ENCODE results near the gene POLD3. TPM values are rescaled to one million over a fixed set of nuclear protein-coding genes. Genes with fewer than 3 reads are reported as not detected.

POLD3 gene
- polyA plus RNA-seq, 1 donor from 2014 or later: 16.8 TPM

DNA sequence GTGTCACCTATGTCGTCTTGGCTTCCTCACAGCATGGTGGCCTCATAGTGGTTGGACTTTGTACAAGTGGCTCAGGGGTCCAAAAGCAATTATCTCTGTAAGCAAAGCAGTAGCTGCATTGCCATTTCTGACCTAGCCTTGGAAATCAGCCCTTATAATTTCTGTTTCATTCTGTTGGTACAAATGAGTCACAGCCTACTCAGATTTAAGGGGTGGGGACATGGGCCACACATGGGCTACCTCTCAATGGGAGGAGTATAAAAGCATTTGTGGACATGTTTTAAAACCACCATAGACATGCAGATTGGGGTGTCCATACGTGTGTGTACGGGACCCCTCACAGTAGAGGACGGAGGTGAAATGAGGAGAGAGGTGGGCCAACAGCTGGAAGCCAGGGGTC lies 97.3 kb downstream of the POLD3 start:
- Histone ChIP-seq H3K27me3 (ENCODE audit: insufficient read depth, low read depth, low read length) (no peaks in the 10 kb centered on the region), H3K27ac (ENCODE audit: low read length) (no peak overlapping the region), H3K79me2 (replicated peaks; ENCODE audit: insufficient read depth, low read length) (no peaks in the 10 kb centered on the region), H3K4me3 (ENCODE audit: low read length) (no peak overlapping the region), H3F3A (ENCODE audit: insufficient read depth, low read length, poor library complexity, severe bottlenecking) (no peaks in the 10 kb centered on the region), H3K4me2 (ENCODE audit: low read length) (no peak overlapping the region), H3K36me3 (ENCODE audit: insufficient read depth, low read length) (no peaks in the 10 kb centered on the region), H3K9me2 (ENCODE audit: insufficient read depth, low read length) (no peaks in the 10 kb centered on the region), H3K9ac (ENCODE audit: low read length) (no peak overlapping the region), H2AFZ (ENCODE audit: low read depth, low read length) (no peak overlapping the region), H4K20me1 (ENCODE audit: insufficient read depth) (no peaks in the 10 kb centered on the region), H3K9me3 (ENCODE audit: low read length) (no peaks in the 10 kb centered on the region)
- TF ChIP-seq RAD21 (conservative IDR thresholded peaks at IDR 0.05): no peak
- TF ChIP-seq, protein P1, sequence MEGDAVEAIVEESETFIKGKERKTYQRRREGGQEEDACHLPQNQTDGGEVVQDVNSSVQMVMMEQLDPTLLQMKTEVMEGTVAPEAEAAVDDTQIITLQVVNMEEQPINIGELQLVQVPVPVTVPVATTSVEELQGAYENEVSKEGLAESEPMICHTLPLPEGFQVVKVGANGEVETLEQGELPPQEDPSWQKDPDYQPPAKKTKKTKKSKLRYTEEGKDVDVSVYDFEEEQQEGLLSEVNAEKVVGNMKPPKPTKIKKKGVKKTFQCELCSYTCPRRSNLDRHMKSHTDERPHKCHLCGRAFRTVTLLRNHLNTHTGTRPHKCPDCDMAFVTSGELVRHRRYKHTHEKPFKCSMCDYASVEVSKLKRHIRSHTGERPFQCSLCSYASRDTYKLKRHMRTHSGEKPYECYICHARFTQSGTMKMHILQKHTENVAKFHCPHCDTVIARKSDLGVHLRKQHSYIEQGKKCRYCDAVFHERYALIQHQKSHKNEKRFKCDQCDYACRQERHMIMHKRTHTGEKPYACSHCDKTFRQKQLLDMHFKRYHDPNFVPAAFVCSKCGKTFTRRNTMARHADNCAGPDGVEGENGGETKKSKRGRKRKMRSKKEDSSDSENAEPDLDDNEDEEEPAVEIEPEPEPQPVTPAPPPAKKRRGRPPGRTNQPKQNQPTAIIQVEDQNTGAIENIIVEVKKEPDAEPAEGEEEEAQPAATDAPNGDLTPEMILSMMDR (IDR thresholded peaks at IDR 0.05; ENCODE audit: poor library complexity, severe bottlenecking): no peak
- no peak for TF ChIP-seq POLR2AphosphoS5 (IDR thresholded peaks at IDR 0.05)
- TF ChIP-seq, protein P2, sequence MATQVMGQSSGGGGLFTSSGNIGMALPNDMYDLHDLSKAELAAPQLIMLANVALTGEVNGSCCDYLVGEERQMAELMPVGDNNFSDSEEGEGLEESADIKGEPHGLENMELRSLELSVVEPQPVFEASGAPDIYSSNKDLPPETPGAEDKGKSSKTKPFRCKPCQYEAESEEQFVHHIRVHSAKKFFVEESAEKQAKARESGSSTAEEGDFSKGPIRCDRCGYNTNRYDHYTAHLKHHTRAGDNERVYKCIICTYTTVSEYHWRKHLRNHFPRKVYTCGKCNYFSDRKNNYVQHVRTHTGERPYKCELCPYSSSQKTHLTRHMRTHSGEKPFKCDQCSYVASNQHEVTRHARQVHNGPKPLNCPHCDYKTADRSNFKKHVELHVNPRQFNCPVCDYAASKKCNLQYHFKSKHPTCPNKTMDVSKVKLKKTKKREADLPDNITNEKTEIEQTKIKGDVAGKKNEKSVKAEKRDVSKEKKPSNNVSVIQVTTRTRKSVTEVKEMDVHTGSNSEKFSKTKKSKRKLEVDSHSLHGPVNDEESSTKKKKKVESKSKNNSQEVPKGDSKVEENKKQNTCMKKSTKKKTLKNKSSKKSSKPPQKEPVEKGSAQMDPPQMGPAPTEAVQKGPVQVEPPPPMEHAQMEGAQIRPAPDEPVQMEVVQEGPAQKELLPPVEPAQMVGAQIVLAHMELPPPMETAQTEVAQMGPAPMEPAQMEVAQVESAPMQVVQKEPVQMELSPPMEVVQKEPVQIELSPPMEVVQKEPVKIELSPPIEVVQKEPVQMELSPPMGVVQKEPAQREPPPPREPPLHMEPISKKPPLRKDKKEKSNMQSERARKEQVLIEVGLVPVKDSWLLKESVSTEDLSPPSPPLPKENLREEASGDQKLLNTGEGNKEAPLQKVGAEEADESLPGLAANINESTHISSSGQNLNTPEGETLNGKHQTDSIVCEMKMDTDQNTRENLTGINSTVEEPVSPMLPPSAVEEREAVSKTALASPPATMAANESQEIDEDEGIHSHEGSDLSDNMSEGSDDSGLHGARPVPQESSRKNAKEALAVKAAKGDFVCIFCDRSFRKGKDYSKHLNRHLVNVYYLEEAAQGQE (IDR thresholded peaks at IDR 0.05; ENCODE audit: borderline replicate concordance): no peak
- no peak for TF ChIP-seq SMC3 (conservative IDR thresholded peaks at IDR 0.05; ENCODE audit: poor library complexity)
- TF ChIP-seq TAF1 (IDR thresholded peaks at IDR 0.05; ENCODE audit: low read depth): no peak
- no peak for TF ChIP-seq EP300 (conservative IDR thresholded peaks at IDR 0.05; ENCODE audit: poor library complexity, severe bottlenecking)
- no peak for TF ChIP-seq MXI1 (conservative IDR thresholded peaks at IDR 0.05; ENCODE audit: poor library complexity, severe bottlenecking)
- no peak for TF ChIP-seq EZH2 (IDR thresholded peaks at IDR 0.05; ENCODE audit: borderline replicate concordance, insufficient read depth, low read length, poor library complexity, severe bottlenecking)

DNA sequence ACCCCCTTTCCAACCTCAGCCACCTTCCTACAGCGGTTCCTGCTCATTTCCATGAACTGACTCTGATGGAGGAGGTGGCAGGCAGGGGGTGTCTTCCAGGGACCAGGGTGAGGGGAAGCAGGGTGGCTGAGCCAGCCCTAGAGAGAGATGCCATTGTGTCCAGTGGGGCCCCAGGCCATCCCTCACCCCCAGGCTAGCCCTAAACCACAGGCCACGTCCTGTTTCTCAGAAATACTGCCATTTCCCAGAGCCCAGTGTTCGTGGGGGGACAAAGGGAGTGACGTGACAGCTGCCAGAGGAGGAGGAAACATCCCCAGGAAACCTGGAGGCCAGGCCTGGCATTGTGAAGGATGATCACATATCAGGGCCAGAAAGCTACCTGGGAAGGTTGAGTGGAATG lies 99.4 kb downstream of the POLD3 start:
- TF ChIP-seq TAF1 (IDR thresholded peaks at IDR 0.05; ENCODE audit: low read depth) (no peak), SMC3 (conservative IDR thresholded peaks at IDR 0.05; ENCODE audit: poor library complexity) (no peak), EP300 (conservative IDR thresholded peaks at IDR 0.05; ENCODE audit: poor library complexity, severe bottlenecking) (no peak), EZH2 (IDR thresholded peaks at IDR 0.05; ENCODE audit: borderline replicate concordance, insufficient read depth, low read length, poor library complexity, severe bottlenecking) (no peak), MXI1 (conservative IDR thresholded peaks at IDR 0.05; ENCODE audit: poor library complexity, severe bottlenecking) (no peak), POLR2AphosphoS5 (IDR thresholded peaks at IDR 0.05) (no peak), RAD21 (conservative IDR thresholded peaks at IDR 0.05) (no peak)
- TF ChIP-seq, protein P1 (IDR thresholded peaks at IDR 0.05; ENCODE audit: poor library complexity, severe bottlenecking): no peak
- TF ChIP-seq, protein P2 (IDR thresholded peaks at IDR 0.05; ENCODE audit: borderline replicate concordance): no peak

More for the DNA sequence above, 99.4 kb downstream of the POLD3 start:
- Histone ChIP-seq H3F3A (ENCODE audit: insufficient read depth, low read length, poor library complexity, severe bottlenecking) (no peaks in the 10 kb centered on the region), H3K4me2 (ENCODE audit: low read length) (no peak overlapping the region), H3K36me3 (ENCODE audit: insufficient read depth, low read length) (no peaks in the 10 kb centered on the region), H3K9ac (ENCODE audit: low read length) (no peak overlapping the region), H3K4me3 (ENCODE audit: low read length) (no peak overlapping the region), H3K79me2 (replicated peaks; ENCODE audit: insufficient read depth, low read length) (no peaks in the 10 kb centered on the region), H3K9me3 (ENCODE audit: low read length) (no peaks in the 10 kb centered on the region), H3K27ac (ENCODE audit: low read length) (no peak overlapping the region), H2AFZ (ENCODE audit: low read depth, low read length) (no peak overlapping the region), H4K20me1 (ENCODE audit: insufficient read depth) (no peaks in the 10 kb centered on the region), H3K9me2 (ENCODE audit: insufficient read depth, low read length) (no peaks in the 10 kb centered on the region), H3K27me3 (ENCODE audit: insufficient read depth, low read depth, low read length) (no peaks in the 10 kb centered on the region)
